Fibroblast of the aortic adventitia (primary cell): ENCODE measurements around the gene SNX5. TPM values are rescaled to one million over a fixed set of nuclear protein-coding genes. Genes with fewer than 3 reads are reported as not detected.

Source experiments
- DNase-seq: peaks from one replicate; pipeline ENCODE4 v3.0.0-alpha.2; 2010; ENCODE audit warnings: low read depth
- H3K4me3 ChIP-seq: 2 replicates; pipeline ENCODE4 v1.5.1; 2011; ENCODE audit warnings: low read depth, mild to moderate bottlenecking, control low read depth, low read length, moderate library complexity
- total RNA-seq: library from RNA; depleted of rRNA; stranded (reverse); fragments of >200 nt; gene quantifications from 2 replicates; pipeline ENCODE4 v1.2.3, GENCODE V29; 2012; ENCODE audit warnings: low replicate concordance
- TF ChIP-seq, protein P1 (sequence below): IDR thresholded peaks from 2 replicates; pipeline ENCODE4 v1.5.1; 2011; ENCODE audit warnings: mild to moderate bottlenecking, low read length, control low read depth, inconsistent platforms; ENCODE audit not compliant: insufficient read depth

SNX5 gene
- total RNA-seq, 1 donor, result 99.7 TPM

DNA sequence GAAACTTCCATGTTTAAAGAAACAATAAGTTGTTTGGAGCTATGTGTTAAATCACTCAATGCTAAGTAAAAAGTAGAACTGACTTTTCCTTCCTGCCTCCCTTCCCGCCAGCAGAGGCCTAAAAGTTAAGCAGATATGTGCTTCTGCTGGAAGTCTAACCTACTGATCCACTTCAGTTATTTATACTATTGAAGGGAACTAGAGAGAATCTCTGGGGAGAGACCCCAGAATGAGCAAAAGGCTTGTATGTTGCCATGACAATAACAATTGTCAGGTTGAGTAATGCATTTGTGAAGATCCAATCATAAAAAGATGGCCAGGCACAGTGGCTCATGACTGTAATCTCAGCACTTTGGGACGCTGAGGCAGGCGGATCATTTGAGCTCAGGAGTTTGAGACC is 25.0 kb upstream of the SNX5 start:
- TF ChIP-seq, protein P1, sequence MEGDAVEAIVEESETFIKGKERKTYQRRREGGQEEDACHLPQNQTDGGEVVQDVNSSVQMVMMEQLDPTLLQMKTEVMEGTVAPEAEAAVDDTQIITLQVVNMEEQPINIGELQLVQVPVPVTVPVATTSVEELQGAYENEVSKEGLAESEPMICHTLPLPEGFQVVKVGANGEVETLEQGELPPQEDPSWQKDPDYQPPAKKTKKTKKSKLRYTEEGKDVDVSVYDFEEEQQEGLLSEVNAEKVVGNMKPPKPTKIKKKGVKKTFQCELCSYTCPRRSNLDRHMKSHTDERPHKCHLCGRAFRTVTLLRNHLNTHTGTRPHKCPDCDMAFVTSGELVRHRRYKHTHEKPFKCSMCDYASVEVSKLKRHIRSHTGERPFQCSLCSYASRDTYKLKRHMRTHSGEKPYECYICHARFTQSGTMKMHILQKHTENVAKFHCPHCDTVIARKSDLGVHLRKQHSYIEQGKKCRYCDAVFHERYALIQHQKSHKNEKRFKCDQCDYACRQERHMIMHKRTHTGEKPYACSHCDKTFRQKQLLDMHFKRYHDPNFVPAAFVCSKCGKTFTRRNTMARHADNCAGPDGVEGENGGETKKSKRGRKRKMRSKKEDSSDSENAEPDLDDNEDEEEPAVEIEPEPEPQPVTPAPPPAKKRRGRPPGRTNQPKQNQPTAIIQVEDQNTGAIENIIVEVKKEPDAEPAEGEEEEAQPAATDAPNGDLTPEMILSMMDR, result no peak
- no peak overlapping the region for H3K4me3 ChIP-seq
- no peak for DNase-seq

DNA sequence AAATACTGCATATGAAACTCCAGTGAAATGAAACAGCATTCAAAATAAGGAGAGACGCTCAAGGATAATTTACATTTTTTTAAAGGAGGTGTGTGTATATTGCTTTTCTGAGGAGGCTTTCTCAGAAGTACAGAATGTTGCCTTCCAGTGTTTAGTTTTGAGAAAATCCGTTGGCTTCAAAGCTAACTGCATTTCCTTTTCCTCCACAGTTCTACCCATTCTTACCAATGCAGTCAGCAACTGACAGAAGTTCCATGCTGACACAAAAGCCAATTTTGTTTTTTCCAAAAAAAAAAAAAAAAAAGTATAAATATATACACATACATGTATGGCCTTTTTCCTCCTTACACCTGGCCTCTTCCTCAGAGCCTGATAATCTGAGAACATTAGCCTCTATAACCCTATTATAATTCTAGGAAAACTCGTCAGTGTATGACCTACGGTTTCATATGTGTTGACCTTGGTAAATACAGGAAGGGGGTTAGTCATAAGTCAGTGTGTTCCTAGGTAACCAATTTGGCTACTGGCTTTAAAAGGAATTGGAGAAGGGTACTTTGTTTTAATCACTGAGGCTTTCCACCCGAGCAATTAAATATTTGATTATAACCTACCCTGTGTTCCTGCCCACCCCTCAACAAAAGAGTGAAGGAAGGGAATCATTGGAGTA is 24.4 kb upstream of the SNX5 start:
- no peak for DNase-seq
- TF ChIP-seq, protein P1, result no peak
- H3K4me3 ChIP-seq, result no peak overlapping the region

DNA sequence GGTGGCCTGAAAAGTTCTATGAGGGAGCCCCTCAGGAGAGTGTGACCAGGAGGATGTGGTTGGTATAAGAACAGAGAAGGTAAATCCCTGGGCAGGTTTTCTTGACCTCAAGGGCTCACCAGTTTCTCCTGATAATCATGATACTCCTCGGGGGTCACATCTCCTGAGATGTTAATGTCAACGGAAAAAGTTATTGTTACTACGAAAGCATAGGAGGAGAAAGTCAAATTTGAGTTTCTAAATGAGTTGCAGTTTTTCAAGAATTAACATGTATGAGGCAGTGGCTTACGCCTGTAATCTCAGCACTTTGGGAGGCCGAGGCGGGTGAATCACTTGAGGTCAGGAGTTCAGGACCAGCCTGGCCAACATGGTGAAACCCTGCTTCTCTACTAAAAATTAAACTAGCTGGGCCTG is 23.6 kb upstream of the SNX5 start:
- no peak overlapping the region for H3K4me3 ChIP-seq
- DNase-seq, result no peak
- TF ChIP-seq, protein P1, result no peak

DNA sequence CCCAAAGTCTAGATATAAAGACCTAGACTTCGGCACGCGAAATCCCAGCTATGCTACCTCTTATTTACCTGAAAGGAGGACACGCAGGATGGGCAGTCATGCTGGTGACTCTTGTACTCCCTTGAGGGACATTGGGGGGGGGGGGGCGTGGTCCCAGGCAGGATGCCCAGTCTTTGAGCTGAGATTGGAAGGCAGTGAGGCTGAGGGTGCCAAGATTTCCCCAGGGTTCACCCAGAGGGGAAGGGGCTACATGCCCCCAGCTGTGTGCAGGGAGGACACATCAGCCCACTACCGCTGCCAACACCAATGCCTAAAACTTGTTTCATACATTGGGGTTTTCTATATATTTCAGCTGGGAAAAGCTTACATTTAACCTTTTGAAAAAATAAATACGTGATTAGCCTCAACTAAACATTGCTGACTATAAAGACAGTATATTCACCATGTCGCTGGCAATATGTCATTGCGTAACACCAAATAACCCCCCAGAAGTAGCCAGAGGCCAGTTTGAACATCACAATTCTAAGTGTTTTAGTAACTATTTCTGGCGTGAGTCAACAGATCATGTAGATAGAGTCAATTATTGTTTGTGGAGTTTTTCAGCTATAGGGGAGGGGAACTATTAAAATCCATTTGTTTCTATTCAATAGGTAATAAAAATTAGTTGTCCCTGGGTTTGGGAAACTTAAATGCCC is 21.8 kb upstream of the SNX5 start:
- TF ChIP-seq, protein P1, result no peak

DNA sequence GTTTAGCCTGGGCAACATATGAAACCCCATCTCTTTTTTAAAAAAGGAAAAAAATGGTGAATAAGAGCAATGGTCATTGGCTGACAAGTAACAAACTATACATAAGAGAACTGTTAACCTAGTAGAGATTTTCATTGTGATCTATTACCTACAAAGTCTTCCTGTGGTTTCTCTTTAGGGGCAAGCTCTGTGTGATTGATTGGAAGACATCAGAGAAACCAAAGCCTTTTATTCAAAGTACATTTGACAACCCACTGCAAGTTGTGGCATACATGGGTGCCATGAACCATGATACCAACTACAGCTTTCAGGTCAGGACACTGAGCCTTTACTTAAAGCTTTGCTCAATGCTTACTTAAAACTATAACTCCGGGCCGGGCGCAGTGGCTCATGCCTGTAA is 19.4 kb upstream of the SNX5 start:
- TF ChIP-seq, protein P1, result no peak
- H3K4me3 ChIP-seq, result no peak overlapping the region
- DNase-seq, result no peak

More for the DNA sequence above, 21.8 kb upstream of the SNX5 start:
- DNase-seq, result no peak
- no peak overlapping the region for H3K4me3 ChIP-seq

DNA sequence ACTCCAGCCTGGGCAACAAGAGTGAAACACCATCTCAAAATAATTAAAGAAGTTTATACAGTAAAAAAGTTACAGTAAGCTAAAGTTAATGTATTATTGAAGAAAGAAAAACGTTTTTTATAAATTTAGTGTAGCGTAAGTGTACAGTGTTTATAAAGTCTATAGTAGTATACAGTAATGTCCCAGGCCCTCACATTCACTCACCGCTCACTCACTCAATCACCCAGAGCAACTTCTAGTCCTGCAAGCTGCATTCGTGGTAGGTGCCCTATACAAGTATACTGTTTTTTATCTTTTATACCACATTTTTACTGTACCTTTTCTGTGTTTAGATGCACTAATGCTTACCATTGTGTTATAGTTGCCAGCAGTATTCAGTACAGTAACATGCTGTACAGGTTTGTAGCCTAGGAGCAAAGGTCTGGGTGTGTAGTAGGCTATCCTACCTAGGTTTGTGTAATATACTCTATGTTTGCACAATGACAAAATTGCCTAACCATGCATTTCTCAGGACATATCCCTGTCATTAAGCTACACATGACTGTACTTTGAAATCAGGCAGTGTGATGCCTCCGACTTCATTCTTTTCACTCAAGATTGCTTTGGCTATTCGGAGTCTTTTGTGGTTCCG is 16.9 kb upstream of the SNX5 start:
- no peak for DNase-seq
- TF ChIP-seq, protein P1, result no peak
- H3K4me3 ChIP-seq, result no peak overlapping the region
